Fibroblast of lung (primary cell): ENCODE results near the gene MUC13.

Experiments used
- CTCF ChIP-seq, 2 donors: IDR thresholded peaks in 1 of 2; conservative IDR thresholded peaks in 1 of 2; 1 replicate in 1 of 2; 2 replicates in 1 of 2; pipeline ENCODE4 v1.5.1; 2011 to 2012; ENCODE audit warnings: low read length in 2 of 2, control low read depth in 1 of 2, inconsistent platforms in 1 of 2, low read depth in 1 of 2, mild to moderate bottlenecking in 1 of 2
- EZH2 ChIP-seq: IDR thresholded peaks from 2 replicates; pipeline ENCODE4 v1.5.1; 2012; ENCODE audit warnings: low read length, control low read depth, mild to moderate bottlenecking; ENCODE audit errors: missing control alignments

GRCh38 chr3:124941771-124942170 lies 7.2 kb upstream of the MUC13 start:
- TF ChIP-seq CTCF (conservative IDR thresholded peaks at IDR 0.05 in 1 of 2, IDR thresholded peaks at IDR 0.05 in 1 of 2; ENCODE audit: low read depth in 1 of 2, low read length in 2 of 2): no peak
- TF ChIP-seq EZH2: no peak
